Epithelial cell of umbilical artery (primary cell): Measurements from ENCODE around the gene DCTN4. TPM values are rescaled to one million over a fixed set of nuclear protein-coding genes. Genes with fewer than 3 reads are reported as not detected.

Experiments
- total RNA-seq: library from RNA; depleted of rRNA; stranded (reverse); fragments of >200 nt; gene quantifications from 2 replicates; pipeline ENCODE4 v1.2.3, GENCODE V29; 2014

DCTN4 gene
- 26.7 and 27.9 TPM in 2 replicates for total RNA-seq

DNA sequence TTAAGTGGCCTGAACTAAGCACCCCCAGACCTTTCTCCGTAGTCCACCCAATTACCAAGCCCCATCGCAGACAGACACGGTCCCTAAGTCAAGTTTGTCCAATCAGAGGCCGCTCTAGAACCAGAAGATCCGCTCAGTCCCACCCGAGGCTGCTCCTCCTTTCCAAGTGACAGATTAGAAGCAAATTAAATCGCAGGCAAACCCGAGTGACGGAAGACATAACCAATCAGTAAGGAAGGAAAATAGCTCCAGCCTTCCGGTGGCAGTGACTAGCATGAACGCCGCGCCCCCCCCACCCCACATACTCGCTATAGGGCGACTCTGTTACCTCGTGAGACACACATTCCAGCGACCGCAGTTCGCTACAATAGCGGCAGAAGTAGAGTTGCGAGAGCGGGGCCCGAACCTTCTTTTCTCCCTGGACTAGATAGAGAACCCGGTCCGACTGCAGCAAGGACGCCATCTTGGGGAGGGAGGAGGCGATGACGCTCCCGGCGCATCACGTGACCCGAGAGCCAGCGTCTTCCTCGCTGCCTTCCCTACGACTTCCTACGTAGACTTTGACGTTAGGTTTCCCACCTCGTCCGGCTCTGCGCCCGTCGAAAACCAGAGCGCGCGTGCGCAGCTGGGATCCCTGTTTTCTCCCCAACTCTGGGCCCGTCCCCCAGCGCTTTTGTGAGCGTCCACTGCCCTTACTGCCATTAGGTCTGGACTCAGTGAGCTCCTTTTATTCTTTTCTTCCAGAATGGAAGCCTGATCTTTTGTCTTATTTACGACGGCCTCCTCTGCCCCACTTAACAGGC is at the start of gene DCTN4:
Gene DCTN4, minus strand, starts transcription at position 487 of the 803 bp plus-strand sequence. Its CDS starts 24 bp downstream, at position 463.

DNA sequence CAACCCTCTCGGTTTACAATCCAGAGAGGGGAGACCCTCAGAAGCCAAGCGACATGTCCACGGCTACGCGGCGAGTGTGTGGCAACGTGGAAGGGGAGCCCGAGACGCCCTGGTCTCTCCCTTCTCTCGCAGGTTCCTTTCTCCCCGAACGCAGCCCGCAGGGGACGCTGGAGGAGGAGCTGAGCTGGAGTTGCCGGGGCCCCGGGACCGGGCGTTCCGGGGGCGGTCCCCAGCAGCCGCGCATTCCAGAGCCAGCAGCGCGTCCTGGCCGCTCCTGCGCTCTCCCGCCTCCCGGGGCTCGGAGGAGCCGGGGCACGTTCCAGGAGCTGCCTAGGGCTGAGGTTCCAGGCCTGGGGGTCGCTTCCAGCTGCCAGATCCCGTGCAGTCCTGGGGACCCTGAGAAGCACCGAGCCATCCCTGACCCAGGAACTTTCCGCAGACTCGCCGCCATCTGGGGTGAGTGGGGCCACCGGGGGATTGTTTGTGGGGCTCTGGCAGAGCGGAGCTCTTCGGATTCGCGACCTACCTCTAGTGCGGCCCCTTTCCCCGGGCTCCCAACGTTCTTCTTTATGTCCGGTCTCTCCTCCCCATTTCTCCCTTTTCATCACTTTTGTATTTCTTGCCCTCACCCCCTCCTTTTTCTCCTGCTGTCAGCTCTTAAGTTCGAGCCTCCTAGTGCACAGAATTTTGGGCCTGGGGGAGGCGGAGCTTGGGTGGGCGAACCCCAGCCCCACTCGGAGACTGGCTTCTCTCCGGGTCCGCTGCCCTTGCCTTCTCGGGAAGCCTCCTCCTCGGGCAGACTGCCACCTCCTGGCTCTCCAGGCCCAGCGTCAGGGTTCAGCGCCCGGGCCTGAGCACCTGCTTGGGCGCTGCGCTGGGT is 19.9 kb upstream of the DCTN4 start, which contains the start of gene SMIM3:
Gene SMIM3, plus strand, starts transcription at position 241 of the 880 bp plus-strand sequence. CDS start 16,684 bp downstream, outside the sequence.

GRCh38 chr5:150700594-150701377 is 58.0 kb downstream of the DCTN4 start, which contains the start of gene RBM22:
RBM22 (minus strand) TSS chr5:150701062; CDS start chr5:150700985, 77 bp downstream.

GRCh38 chr5:150661086-150661485 is 97.7 kb downstream of the DCTN4 start, which contains the start of gene MYOZ3:
MYOZ3 (plus strand) TSS chr5:150661251; CDS start chr5:150662942, 1,691 bp downstream.

Other genes starting within 250 kb of the DCTN4 start
- gene SYNPO, start 118.4 kb downstream of the DCTN4 start, total RNA-seq, result 6.2 and 10.2 TPM in 2 replicates
- under 0.01 and 0.61 TPM in 2 replicates for gene MYOZ3, start 97.8 kb downstream of the DCTN4 start, total RNA-seq
- 20.1 and 27.7 TPM in 2 replicates for gene RBM22, start 58.0 kb downstream of the DCTN4 start, total RNA-seq
- gene SMIM3, start 19.7 kb upstream of the DCTN4 start, total RNA-seq, result 4.5 and 4.7 TPM in 2 replicates
- not detected in 2 replicates for gene IRGM, start 87.5 kb upstream of the DCTN4 start, total RNA-seq
- 4.2 and 8.4 TPM in 2 replicates for gene ZNF300, start 146.0 kb upstream of the DCTN4 start, total RNA-seq